Measurements from ENCODE around the gene GLDN.

GRCh38 chr15:51379390-51379789, 37.9 kb downstream of the GLDN start:
- no peak for TF ChIP-seq CTCF (IDR thresholded peaks at IDR 0.05)
- no peak for TF ChIP-seq POLR2A (IDR thresholded peaks at IDR 0.05)
- TF ChIP-seq EP300 (IDR thresholded peaks at IDR 0.05) = no peak
